K562 (cell line): ENCODE results near the gene PMF1. TPM values are rescaled to one million over a fixed set of nuclear protein-coding genes. Genes with fewer than 3 reads are reported as not detected.

Experiments
- ATAC-seq: fragments of 200-7000 bp; cut with Tn5 transposase; 3 replicates; pipeline ENCODE4 v1.9.1; 2020; ENCODE audit warnings: moderate library complexity
- BruUV-seq: library from RNA; stranded (reverse); fragments of 400-500 nt; replicated peaks from 2 replicates; lab custom pipeline; 2021; lab: Mats Ljungman, UMichigan
- CTCF ChIA-PET: fragments of 300-600 bp; formaldehyde crosslinking; extraction: SDS; loops from one replicate; lab custom pipeline; 2021; ENCODE audit warnings: low intra/inter-chr PET ratio; lab: Yijun Ruan, JAX
- POLR2A ChIA-PET: fragments of 300-600, 350-650 bp; sonication (Branson Sonifier 250); formaldehyde crosslinking; extraction: SDS; loops from one replicate; lab custom pipeline; 2021; ENCODE audit warnings: antibody characterized with exemption, inconsistent platforms; lab: Yijun Ruan, JAX
- DNase-seq, 4 experiments: peaks; one replicate each; pipeline versions ENCODE4 v3.0.0 to v3.0.0-alpha.2; 2011 to 2018; ENCODE audit warnings: low spot score in 3 of 4, mixed read lengths in 3 of 4; ENCODE audit errors: extremely low read depth in 1 of 4
- FAIRE-seq: peaks from 2 replicates; lab custom pipeline; 2011; peaks lifted over from hg19 to GRCh38; lab: Jason Lieb, UNC
- H2AFZ ChIP-seq: 2 replicates; pipeline ENCODE4 v1.6.0; 2011; ENCODE audit warnings: low read depth, low read length, control low read depth, inconsistent platforms
- H3K27ac ChIP-seq: fragments of 200-600 bp; 3 replicates; pipeline ENCODE4 v1.8.0; 2011; ENCODE audit warnings: low read depth, mild to moderate bottlenecking, control low read depth, inconsistent platforms, low read length, moderate library complexity, mixed read lengths; ENCODE audit errors: extremely low read depth
- H3K27me3 ChIP-seq, 2 experiments: fragments of 300-600 bp in 1 of 2; 2 replicates in 1 of 2; 3 replicates in 1 of 2; pipeline versions ENCODE4 v1.6.0 to v1.8.0; 2011; ENCODE audit warnings: inconsistent platforms in 2 of 2, low read length in 2 of 2, mild to moderate bottlenecking in 1 of 2, mixed read lengths in 1 of 2, moderate library complexity in 1 of 2; ENCODE audit not compliant: control insufficient read depth in 2 of 2, insufficient read depth in 2 of 2
- H3K36me3 ChIP-seq: fragments of 300-600 bp; 3 replicates; pipeline ENCODE4 v1.8.0; 2011; ENCODE audit warnings: mild to moderate bottlenecking, low read length, inconsistent platforms; ENCODE audit not compliant: control insufficient read depth, insufficient read depth
- H3K4me1 ChIP-seq, 2 experiments: fragments of 200-600 bp in 1 of 2; replicated peaks in 1 of 2; 2 replicates in 1 of 2; 3 replicates in 1 of 2; pipeline versions ENCODE4 v1.5.1 to v1.8.0; 2011; ENCODE audit warnings: inconsistent platforms in 2 of 2, low read length in 2 of 2, mild to moderate bottlenecking in 1 of 2, mixed read lengths in 1 of 2, moderate library complexity in 1 of 2; ENCODE audit not compliant: control insufficient read depth in 2 of 2, insufficient read depth in 2 of 2
- H3K4me2 ChIP-seq: 2 replicates; pipeline ENCODE4 v1.6.1; 2011; ENCODE audit warnings: low read length, control low read depth, inconsistent platforms, mixed read lengths; ENCODE audit not compliant: insufficient read depth
- H3K4me3 ChIP-seq: fragments of 200-600 bp; sonication (generic), shearing (Covaris generic); 2 replicates; pipeline ENCODE4 v1.5.1; 2016; ENCODE audit warnings: control low read depth, inconsistent platforms
- H3K79me2 ChIP-seq: fragments of 200-600 bp; 3 replicates; pipeline ENCODE4 v1.8.0; 2011; ENCODE audit warnings: low read length, inconsistent platforms; ENCODE audit not compliant: control insufficient read depth, insufficient read depth
- H3K9ac ChIP-seq, 2 experiments: 2 replicates each; pipeline versions ENCODE4 v1.6.0 to v1.6.1; 2011; ENCODE audit warnings: low read depth in 2 of 2, low read length in 2 of 2, control low read depth in 1 of 2, inconsistent platforms in 1 of 2, mild to moderate bottlenecking in 1 of 2, mixed read lengths in 1 of 2; ENCODE audit not compliant: insufficient read depth in 1 of 2
- H3K9me1 ChIP-seq: one replicate; pipeline ENCODE4 v1.6.0; 2011; ENCODE audit warnings: inconsistent platforms, mild to moderate bottlenecking, low read length, moderate library complexity; ENCODE audit not compliant: control insufficient read depth, insufficient read depth
- H3K9me3 ChIP-seq: replicated peaks from 2 replicates; pipeline ENCODE4 v1.5.1; 2011; ENCODE audit warnings: low read depth, low read length, inconsistent platforms; ENCODE audit not compliant: control insufficient read depth, insufficient read depth
- H4K20me1 ChIP-seq: replicated peaks from 2 replicates; pipeline ENCODE4 v1.6.1; 2011; ENCODE audit warnings: low read length, inconsistent platforms, mixed read lengths; ENCODE audit not compliant: control insufficient read depth, insufficient read depth
- POLR2G ChIP-seq: fragments of 200-400 bp; formaldehyde crosslinking; IDR thresholded peaks from 2 replicates; pipeline ENCODE4 v1.6.1; 2017; ENCODE audit warnings: low read depth, mild to moderate bottlenecking, antibody characterized with exemption, low read length, moderate library complexity
- ZBTB33 ChIP-seq: sonication (generic); formaldehyde crosslinking; IDR thresholded peaks from 2 replicates; pipeline ENCODE4 v1.8.1; 2023; ENCODE audit warnings: mild to moderate bottlenecking, missing genetic modification reagents
- ZFP36 ChIP-seq: fragments of 150-350 bp; IDR thresholded peaks from 2 replicates; pipeline ENCODE4 v1.6.1; 2018; ENCODE audit warnings: low read length, low read depth; ENCODE audit not compliant: partially characterized antibody
- ZKSCAN8 ChIP-seq: fragments of 200-800 bp; sonication (Bioruptor generic); IDR thresholded peaks from 2 replicates; pipeline ENCODE4 v1.6.1; 2016; ENCODE audit warnings: missing genetic modification characterization, missing compliant biosample characterization
- WGBS: fragments of 100-300 bp; shearing (Covaris generic); methylation state at CpG from one replicate; pipeline ENCODE4 v1.1.6; 2016; ENCODE audit warnings: low coverage, mixed read lengths; ENCODE audit not compliant: insufficient coverage; ENCODE audit errors: missing lambda C conversion rate; 5-methylcytosine and 5-hydroxymethylcytosine counted together
- in situ Hi-C: fragments of 300-500 bp; cut with MboI; formaldehyde crosslinking; loops from 4 replicates; pipeline ENCODE4 v1.15.0; 2018; ENCODE audit warnings: inconsistent platforms, mixed read lengths
- intact Hi-C: fragments of 100-400 bp; cut with micrococcal nuclease; formaldehyde crosslinking; loops from 2 replicates; pipeline ENCODE4 v1.14.2; 2022
- polyA plus RNA-seq, 8 experiments: library from polyadenylated mRNA; depleted of rRNA in 4 of 8; stranded (reverse) in 5 of 8; unstranded in 3 of 8; fragments of >200 nt; fragmentation: Nextera tagmentation in 2 of 8; fragmentation: Illumina TruSeq in 1 of 8; extraction: Ambion mirVana in 2 of 8; extraction: Trizol in 1 of 8; gene quantifications; 2 replicates each; pipeline versions ENCODE4 v1.2.1 to v1.2.3, GENCODE V29; 2011 to 2014; ENCODE audit warnings: inconsistent platforms in 1 of 8, missing spikeins in 1 of 8
- total RNA-seq, 7 experiments: library from RNA; depleted of rRNA in 6 of 7; stranded (reverse); fragments of >200 nt in 6 of 7; fragmentation: Illumina TruSeq in 2 of 7; extraction: Trizol in 2 of 7; gene quantifications; 2 replicates each; pipeline versions ENCODE4 v1.2.1 to v1.2.3, GENCODE V29; 2011 to 2021; ENCODE audit warnings: low replicate concordance in 1 of 7

The PMF1 gene
- total and polyA plus RNA-seq, 9 of the 15 experiments (the other 6 are each of a cell fraction or from before 2014, with no cell fraction given), result 9.4 to 92.9 (median 71.0) TPM

GRCh38 chr1:156245451-156246232 is 32.8 kb downstream of the PMF1 start:
- H2AFZ ChIP-seq, result no peak overlapping the region
- no peak for ATAC-seq
- no peak overlapping the region for H3K4me3 ChIP-seq
- FAIRE-seq, result no peak
- H3K27me3 ChIP-seq, result no peaks in the 10 kb centered on the region
- H4K20me1 ChIP-seq, result no peaks in the 10 kb centered on the region; the same call in 1 of the 2 replicates
- TF ChIP-seq POLR2G, result peak; percentile 64
- TF ChIP-seq ZKSCAN8, result no peak
- peak; percentile 89 for TF ChIP-seq ZBTB33 (CRISPR knock-in tag)
- TF ChIP-seq ZFP36, result peak; percentile 59
- in situ Hi-C loops (no loop called here), intact Hi-C loops (no loop called here)
- no peaks in the 10 kb centered on the region for H3K79me2 ChIP-seq
- DNase-seq, result no peak
- ChIA-PET CTCF (no interaction called here), POLR2A (interaction anchor here (0.8 to 2.1 kb wide), 7 partner anchors 9 to 293 kb away, joined by 3 to 7 read pairs (median 3); partner anchors contain the start of gene PMF1)
- H3K36me3 ChIP-seq, result peaks cover 17% of the 10 kb centered on the region; the same call in 1 of the 3 replicates
- BruUV-seq, result no TSS peak
- WGBS, result 80% methylated on average over 46 of the region's 69 CpGs
- H3K9ac ChIP-seq, result peak overlapping the region in 1 of 2 experiments; percentile 50; a peak in 2 of 4 replicates
- H3K9me1 ChIP-seq, result peaks cover 3% of the 10 kb centered on the region
- no peak overlapping the region for H3K4me2 ChIP-seq
- H3K9me3 ChIP-seq, result no peaks in the 10 kb centered on the region
- H3K27ac ChIP-seq, result no peak overlapping the region
- H3K4me1 ChIP-seq, result peaks cover 0 to 56% of the 10 kb centered on the region in 2 experiments; a peak in 3 of 5 replicates
